Mononuclear cell (primary cell): ENCODE measurements around the gene MSX1. TPM values are rescaled to one million over a fixed set of nuclear protein-coding genes. Genes with fewer than 3 reads are reported as not detected.

Experiments used
- H3K27me3 ChIP-seq: 2 replicates; pipeline ENCODE4 v1.6.0; 2011; ENCODE audit warnings: low read length, control low read depth; ENCODE audit not compliant: insufficient read depth
- H3K4me1 ChIP-seq: 2 replicates; pipeline ENCODE4 v1.5.1; 2011; ENCODE audit warnings: mild to moderate bottlenecking, low read length, control low read depth; ENCODE audit not compliant: insufficient read depth
- H3K4me3 ChIP-seq: 2 replicates; pipeline ENCODE4 v1.5.1; 2011; ENCODE audit warnings: mild to moderate bottlenecking, low read length, moderate library complexity
- H3K9me3 ChIP-seq: 2 replicates; pipeline ENCODE4 v1.5.1; 2011; ENCODE audit warnings: low read depth, mild to moderate bottlenecking, control low read depth, low read length
- total RNA-seq: library from RNA; depleted of rRNA; stranded (reverse); fragments of >200 nt; gene quantifications from one replicate; pipeline ENCODE4 v1.2.3, GENCODE V29; 2012

MSX1 gene
- total RNA-seq, 1 donor = not detected

DNA sequence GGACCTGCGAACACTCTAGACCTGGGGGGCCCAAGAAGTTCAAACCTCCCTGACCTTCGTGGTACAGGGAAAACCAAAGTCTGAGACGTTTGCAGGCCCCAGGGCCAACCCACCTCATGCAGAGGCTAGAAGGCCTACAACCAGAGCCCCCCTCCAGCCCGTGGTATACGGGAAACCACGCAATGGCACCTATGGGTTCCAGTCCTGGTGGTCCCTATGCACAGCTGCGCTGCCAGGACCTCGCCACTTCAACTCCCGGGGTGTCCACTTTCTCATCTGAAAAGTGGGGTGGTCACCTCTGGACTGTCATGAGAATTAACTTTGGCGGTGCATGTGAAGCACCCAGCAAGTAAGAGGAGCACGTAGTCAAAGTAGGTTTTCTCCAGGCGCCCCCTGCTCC, 8.4 kb upstream of the MSX1 start:
- no peaks in the 10 kb centered on the region for H3K9me3 ChIP-seq
- H3K4me3 ChIP-seq = no peak overlapping the region
- H3K4me1 ChIP-seq = peaks cover 16% of the 10 kb centered on the region
- peaks cover 50% of the 10 kb centered on the region for H3K27me3 ChIP-seq

GRCh38 chr4:4851906-4852305, 7.6 kb upstream of the MSX1 start:
- Histone ChIP-seq H3K4me3 (no peak overlapping the region), H3K27me3 (peaks cover 57% of the 10 kb centered on the region)

DNA sequence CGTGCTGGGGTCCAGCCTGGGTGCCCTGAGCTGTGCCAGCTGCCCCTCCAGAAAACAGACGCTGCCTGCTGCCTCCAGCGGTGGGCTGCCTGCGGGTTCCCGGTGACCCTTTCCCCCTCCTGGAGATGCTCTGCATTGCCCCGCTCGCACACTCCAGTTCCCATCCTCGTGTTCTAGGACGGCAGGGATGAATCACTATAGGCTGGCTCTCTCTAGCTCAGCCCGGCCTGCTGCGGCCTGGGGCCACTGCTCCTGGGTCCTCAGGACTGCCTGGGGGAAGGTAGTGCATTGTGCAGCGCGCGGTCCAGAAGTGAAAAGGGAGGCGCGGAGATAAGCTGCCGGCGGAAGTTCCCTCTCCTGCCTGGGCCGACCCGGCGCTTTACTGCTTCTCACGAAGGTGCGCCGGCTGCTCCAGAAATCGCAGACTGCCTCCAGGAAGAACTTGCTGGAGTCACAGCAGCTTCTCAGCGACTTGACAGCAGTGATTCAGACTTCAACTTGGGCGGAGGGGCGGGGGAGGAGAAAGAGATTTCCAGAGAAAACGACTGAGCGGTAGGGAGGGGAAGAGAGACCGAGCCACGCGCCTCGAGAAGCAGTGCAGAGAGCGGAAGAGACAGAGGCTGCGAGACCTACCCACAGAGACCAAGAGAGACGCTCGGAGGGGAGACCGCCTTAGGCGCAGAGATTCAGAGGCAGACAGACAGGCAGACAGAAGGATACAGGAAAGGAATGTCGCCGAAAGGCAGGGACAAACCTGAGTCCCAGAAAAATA, 6.7 kb upstream of the MSX1 start:
- Histone ChIP-seq H3K4me3 (peak overlapping the region; percentile 10), H3K4me1 (peaks cover 16% of the 10 kb centered on the region), H3K27me3 (peaks cover 65% of the 10 kb centered on the region), H3K9me3 (no peaks in the 10 kb centered on the region)

More at GRCh38 chr4:4851906-4852305, 7.6 kb upstream of the MSX1 start:
- H3K9me3 ChIP-seq = no peaks in the 10 kb centered on the region
- peaks cover 16% of the 10 kb centered on the region for H3K4me1 ChIP-seq

GRCh38 chr4:4853371-4853823, 6.1 kb upstream of the MSX1 start:
- Histone ChIP-seq H3K9me3 (no peaks in the 10 kb centered on the region), H3K4me3 (no peak overlapping the region), H3K4me1 (peaks cover 16% of the 10 kb centered on the region), H3K27me3 (peaks cover 72% of the 10 kb centered on the region)

- Histone ChIP-seq H3K4me3 (no peak overlapping the region), H3K27me3 (peaks cover 78% of the 10 kb centered on the region), H3K9me3 (no peaks in the 10 kb centered on the region), H3K4me1 (peaks cover 16% of the 10 kb centered on the region)
Measured at GRCh38 chr4:4853921-4854648, 5.4 kb upstream of the MSX1 start.

- no peaks in the 10 kb centered on the region for H3K9me3 ChIP-seq
- peaks cover 82% of the 10 kb centered on the region for H3K27me3 ChIP-seq
- no peak overlapping the region for H3K4me3 ChIP-seq
- H3K4me1 ChIP-seq = peaks cover 17% of the 10 kb centered on the region
Measured at GRCh38 chr4:4854649-4855295, 4.7 kb upstream of the MSX1 start.

DNA sequence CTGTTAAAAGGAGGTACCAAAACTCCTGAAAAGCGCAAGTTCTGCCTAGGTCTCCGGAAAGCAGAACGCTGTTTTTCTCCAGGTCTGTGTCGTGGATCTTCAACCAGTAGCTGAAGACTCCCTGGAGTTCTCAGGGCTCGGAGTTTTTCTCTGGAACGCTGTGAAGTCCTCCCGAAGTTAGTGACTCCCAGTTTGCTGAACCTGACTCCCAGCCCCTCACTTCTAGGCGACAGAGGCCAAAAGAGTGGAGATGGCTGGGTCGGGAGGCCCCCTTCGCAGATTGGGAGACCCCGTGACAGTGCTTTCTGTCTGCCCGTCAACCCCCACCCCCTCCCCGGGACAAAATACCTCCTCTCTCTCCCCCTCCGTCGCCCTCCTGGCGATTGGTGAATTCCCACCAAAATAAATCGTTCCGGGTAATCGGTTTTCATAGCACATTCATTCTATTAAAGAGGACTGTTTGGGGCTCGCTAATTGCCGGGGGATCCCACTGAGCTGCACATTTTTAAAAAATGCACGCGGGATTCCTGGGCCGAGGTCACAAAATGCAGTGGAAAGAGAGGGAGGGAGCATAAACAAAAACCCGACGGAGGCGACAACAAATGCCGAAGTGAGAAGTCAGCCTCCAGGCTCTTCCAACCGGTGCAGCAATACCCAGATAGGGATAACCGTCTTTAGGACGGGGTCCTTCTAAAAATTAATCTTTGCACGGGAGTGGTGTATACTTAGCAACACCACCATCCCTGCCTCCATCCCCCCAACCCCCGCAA, 4.0 kb upstream of the MSX1 start:
- peaks cover 84% of the 10 kb centered on the region for H3K27me3 ChIP-seq
- H3K4me3 ChIP-seq = no peak overlapping the region
- peaks cover 24% of the 10 kb centered on the region for H3K4me1 ChIP-seq
- no peaks in the 10 kb centered on the region for H3K9me3 ChIP-seq

DNA sequence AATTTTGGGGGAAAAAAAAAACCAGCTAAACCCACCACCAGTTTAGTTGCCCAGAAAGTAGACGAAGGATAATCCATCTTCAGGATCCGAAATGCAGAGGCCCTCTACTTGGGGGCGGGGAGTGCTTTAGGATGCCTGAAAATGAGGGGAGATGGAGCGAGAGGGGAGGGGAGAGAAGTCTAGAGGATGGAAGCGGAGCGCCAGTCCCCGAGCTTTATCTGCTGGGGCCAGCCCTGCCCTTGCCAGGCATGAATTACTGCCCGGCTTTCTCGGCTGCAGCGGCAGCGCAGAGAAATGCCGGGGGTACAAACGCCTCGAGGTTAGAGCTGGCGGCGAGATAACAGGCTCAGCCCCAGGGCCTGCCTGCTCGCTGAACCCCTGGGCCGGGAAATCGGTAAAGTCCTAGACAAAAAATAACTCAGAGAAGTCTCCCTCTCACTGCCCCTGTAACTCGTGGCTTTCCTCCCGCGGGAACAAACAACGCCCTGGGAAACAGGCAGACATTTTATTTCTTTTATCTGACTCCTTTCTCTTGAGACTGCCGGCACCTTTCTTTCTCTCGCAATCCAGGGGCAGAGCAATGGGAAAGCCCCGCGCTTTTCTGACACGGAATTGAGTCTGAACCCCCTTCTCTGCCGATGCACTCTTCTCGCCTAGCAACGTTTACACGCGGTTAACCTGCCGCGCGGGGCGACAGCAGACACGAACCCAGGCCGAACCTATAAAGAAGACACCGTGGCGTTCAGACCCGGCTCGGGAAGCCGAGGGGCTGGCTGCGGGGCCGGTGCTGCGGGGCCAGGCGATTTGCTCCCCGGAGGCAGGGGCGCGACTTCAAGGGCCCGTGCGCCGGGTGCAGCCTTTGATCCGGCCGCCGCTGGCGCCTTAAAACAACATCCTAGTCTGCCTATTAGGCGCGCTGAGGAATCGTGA, 3.1 kb upstream of the MSX1 start:
- H3K4me3 ChIP-seq = no peak overlapping the region
- peaks cover 90% of the 10 kb centered on the region for H3K27me3 ChIP-seq
- H3K4me1 ChIP-seq = peaks cover 32% of the 10 kb centered on the region
- no peaks in the 10 kb centered on the region for H3K9me3 ChIP-seq

DNA sequence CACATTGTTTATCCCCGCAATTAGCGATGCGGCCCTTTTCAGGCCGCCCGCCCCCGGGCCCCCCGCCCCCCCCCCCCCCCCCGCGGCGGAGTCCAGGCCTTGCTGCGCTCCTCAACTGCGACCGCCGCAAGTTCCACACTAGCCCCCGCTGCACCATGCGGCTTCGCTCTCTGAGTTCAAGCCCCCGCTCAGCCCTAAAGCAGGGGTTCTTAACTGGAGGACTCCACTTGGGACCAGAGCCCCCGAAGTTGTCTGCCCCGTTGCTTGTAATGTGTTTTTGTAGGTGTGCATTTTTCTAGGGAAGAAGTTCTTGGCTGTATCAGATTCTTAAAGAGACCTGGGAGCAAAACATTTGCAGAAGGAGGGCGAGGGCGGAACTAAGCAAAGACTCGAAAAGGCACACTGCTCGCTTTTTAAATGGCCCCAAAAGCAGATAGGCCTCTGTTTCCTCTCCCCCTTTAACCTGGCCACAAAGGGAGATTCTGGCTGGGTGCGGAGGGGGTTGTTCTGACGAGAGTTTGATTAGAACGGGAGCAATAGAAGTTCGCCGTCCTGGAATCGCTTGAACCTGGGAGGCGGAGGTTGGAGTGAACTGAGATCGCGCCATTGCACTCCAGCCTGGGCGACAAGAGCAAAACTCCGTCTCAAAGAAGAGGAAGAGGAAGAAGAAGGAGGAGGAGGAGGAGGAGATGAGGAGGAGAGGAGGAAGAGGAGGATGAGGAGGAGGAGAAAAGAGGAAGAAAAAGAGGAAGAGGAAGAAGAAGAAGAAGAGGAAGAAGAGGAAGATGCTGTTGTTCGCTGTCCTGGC, 2.3 kb upstream of the MSX1 start:
- Histone ChIP-seq H3K4me3 (no peak overlapping the region), H3K4me1 (peaks cover 32% of the 10 kb centered on the region), H3K27me3 (peaks cover 92% of the 10 kb centered on the region), H3K9me3 (no peaks in the 10 kb centered on the region)

GRCh38 chr4:4857809-4858508, 1.5 kb upstream of the MSX1 start:
- peaks cover 24% of the 10 kb centered on the region for H3K4me1 ChIP-seq
- H3K9me3 ChIP-seq = no peaks in the 10 kb centered on the region
- H3K4me3 ChIP-seq = no peak overlapping the region
- H3K27me3 ChIP-seq = peaks cover 92% of the 10 kb centered on the region

GRCh38 chr4:4858527-4859324, 739 bp upstream of the MSX1 start:
- H3K9me3 ChIP-seq = no peaks in the 10 kb centered on the region
- H3K4me1 ChIP-seq = peaks cover 17% of the 10 kb centered on the region
- H3K27me3 ChIP-seq = peaks cover 92% of the 10 kb centered on the region
- H3K4me3 ChIP-seq = no peak overlapping the region
